WI38 (cell line): ENCODE data around the gene NISCH.

Source experiments
- H3K4me3 ChIP-seq: 2 replicates; pipeline ENCODE4 v1.5.1; 2011; ENCODE audit warnings: low read depth, mild to moderate bottlenecking, control low read depth, low read length
- TF ChIP-seq, protein P1 (sequence below): IDR thresholded peaks from 2 replicates; pipeline ENCODE4 v1.5.1; 2012; ENCODE audit warnings: low read depth, mild to moderate bottlenecking, control low read depth, low read length

The NISCH gene

DNA sequence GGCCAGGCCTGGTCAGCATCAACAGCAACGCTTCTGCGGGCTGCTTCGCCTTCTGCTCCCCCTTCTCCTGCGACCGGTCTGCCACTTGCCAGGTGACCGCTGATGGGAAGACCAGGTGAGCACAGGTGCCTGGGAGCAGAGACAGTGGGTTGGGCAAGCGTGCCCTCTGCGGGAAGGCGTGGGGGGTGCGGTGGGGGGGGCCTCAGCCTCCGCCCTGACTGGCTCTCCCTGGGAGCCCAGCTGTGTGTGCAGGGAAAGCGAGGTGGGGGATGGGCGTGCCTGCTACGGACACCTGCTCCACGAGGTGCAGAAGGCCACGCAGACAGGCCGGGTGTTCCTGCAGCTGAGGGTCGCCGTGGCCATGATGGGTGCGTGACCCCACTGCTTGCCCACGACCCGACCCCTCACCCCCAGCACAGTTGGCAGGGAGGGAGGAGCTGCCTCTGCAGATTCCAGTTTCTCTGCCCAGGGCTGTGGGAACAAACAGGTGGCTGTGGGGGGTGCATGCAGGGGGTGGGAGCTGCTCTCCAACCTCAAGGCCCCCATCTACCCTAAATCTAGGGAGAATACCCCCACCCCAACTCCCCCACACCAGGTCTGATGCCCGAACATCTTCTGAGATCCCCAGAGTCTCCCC lies 48.5 kb downstream of the NISCH start:
- H3K4me3 ChIP-seq = no peak overlapping the region
- TF ChIP-seq, protein P1, sequence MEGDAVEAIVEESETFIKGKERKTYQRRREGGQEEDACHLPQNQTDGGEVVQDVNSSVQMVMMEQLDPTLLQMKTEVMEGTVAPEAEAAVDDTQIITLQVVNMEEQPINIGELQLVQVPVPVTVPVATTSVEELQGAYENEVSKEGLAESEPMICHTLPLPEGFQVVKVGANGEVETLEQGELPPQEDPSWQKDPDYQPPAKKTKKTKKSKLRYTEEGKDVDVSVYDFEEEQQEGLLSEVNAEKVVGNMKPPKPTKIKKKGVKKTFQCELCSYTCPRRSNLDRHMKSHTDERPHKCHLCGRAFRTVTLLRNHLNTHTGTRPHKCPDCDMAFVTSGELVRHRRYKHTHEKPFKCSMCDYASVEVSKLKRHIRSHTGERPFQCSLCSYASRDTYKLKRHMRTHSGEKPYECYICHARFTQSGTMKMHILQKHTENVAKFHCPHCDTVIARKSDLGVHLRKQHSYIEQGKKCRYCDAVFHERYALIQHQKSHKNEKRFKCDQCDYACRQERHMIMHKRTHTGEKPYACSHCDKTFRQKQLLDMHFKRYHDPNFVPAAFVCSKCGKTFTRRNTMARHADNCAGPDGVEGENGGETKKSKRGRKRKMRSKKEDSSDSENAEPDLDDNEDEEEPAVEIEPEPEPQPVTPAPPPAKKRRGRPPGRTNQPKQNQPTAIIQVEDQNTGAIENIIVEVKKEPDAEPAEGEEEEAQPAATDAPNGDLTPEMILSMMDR = no peak

GRCh38 chr3:52504977-52505376 lies 49.6 kb downstream of the NISCH start:
- H3K4me3 ChIP-seq = no peak overlapping the region
- TF ChIP-seq, protein P1 = no peak

GRCh38 chr3:52506266-52506966 lies 51.0 kb downstream of the NISCH start:
- no peak overlapping the region for H3K4me3 ChIP-seq
- TF ChIP-seq, protein P1 = no peak

GRCh38 chr3:52507359-52507758 lies 52.0 kb downstream of the NISCH start:
- no peak overlapping the region for H3K4me3 ChIP-seq
- TF ChIP-seq, protein P1 = no peak

- no peak overlapping the region for H3K4me3 ChIP-seq
- TF ChIP-seq, protein P1 = no peak
Measured at GRCh38 chr3:52509753-52510328, 54.4 kb downstream of the NISCH start.

- no peak overlapping the region for H3K4me3 ChIP-seq
- TF ChIP-seq, protein P1 = no peak
Measured at GRCh38 chr3:52511509-52511908, 56.1 kb downstream of the NISCH start.

DNA sequence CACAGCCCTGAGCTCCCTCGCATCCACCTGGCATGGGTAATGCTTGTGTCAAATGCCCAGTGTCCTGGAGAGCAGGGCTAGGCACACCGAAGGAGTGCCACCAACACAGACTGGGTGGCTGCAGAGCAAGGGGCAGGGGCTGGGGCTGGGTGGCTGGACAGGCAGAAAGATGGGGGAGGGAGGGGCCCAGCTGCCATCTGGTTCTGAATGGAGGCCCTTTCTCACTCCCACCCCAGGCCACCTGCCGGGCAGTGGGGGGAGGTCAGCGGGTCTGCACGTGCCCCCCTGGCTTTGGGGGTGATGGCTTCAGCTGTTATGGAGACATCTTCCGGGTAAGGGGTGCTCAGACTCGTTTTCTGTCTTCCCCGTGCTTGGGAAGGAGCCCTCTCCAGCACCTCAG lies 56.7 kb downstream of the NISCH start:
- no peak overlapping the region for H3K4me3 ChIP-seq
- TF ChIP-seq, protein P1 = no peak
